Lower leg skin (tissue), 3 donors: ENCODE measurements around the gene TYMS.

Source experiments
- POLR2A ChIP-seq, 2 donors: fragments of 450-650 bp; IDR thresholded peaks; one replicate each; pipeline ENCODE4 v1.6.1; 2016 to 2017; ENCODE audit warnings: antibody characterized with exemption in 2 of 2, mild to moderate bottlenecking in 1 of 2, moderate library complexity in 1 of 2
- TF ChIP-seq, protein P1 (sequence below), 3 donors: fragments of 450-650 bp; IDR thresholded peaks; one replicate each; pipeline ENCODE4 v1.5.1; 2016; ENCODE audit warnings: antibody characterized with exemption in 3 of 3, mild to moderate bottlenecking in 3 of 3, moderate library complexity in 2 of 3

DNA sequence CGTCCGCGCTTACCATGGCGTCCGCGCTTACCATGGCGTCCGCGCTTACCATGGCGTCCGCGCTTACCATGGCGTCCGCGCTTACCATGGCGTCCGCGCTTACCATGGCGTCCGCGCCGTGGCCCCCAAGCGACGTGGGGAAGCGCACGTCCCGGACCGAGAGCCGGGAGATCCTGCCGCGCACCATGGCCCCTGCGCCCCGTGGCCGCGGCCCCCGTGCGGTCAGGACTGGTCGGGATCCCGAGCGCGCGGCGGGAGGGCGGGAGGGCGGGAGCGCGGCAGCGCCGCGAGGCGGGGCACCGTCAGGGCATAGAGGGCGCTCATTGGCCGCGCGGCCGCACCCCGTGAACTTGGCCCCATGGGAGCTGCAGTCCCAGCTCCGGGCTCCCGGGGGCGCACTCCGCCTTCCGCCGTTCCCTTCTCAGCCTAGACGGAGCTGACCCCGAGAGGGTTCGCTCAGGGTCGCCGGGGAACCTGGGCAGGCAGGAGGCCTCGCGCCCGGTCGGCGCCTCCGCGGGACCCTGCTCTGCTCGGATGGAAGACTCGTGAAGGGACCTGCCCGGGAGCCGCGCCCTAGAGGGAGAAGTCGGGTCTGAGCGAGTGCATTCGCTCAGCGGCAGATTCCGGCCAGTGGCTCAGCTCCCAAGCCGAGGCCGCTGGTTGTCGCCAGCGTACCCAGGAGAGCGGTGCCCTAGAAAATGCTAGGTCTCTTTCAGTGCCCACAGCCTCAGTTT is 55.1 kb downstream of the TYMS start, which contains the start of gene ENOSF1:
- TF ChIP-seq, protein P1, sequence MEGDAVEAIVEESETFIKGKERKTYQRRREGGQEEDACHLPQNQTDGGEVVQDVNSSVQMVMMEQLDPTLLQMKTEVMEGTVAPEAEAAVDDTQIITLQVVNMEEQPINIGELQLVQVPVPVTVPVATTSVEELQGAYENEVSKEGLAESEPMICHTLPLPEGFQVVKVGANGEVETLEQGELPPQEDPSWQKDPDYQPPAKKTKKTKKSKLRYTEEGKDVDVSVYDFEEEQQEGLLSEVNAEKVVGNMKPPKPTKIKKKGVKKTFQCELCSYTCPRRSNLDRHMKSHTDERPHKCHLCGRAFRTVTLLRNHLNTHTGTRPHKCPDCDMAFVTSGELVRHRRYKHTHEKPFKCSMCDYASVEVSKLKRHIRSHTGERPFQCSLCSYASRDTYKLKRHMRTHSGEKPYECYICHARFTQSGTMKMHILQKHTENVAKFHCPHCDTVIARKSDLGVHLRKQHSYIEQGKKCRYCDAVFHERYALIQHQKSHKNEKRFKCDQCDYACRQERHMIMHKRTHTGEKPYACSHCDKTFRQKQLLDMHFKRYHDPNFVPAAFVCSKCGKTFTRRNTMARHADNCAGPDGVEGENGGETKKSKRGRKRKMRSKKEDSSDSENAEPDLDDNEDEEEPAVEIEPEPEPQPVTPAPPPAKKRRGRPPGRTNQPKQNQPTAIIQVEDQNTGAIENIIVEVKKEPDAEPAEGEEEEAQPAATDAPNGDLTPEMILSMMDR (IDR thresholded peaks at IDR 0.05), result no peak
- no peak for TF ChIP-seq POLR2A (IDR thresholded peaks at IDR 0.05)
